Esophagus (tissue), 2 donors: ENCODE measurements around the gene GTPBP3. TPM values are rescaled to one million over a fixed set of nuclear protein-coding genes. Genes with fewer than 3 reads are reported as not detected.

Experiments used
- H3K27ac ChIP-seq, 2 donors: one replicate each; pipeline ENCODE4 v1.5.1; 2013; ENCODE audit warnings: low read depth in 2 of 2, mild to moderate bottlenecking in 2 of 2, inconsistent platforms in 1 of 2, low read length in 1 of 2, moderate library complexity in 1 of 2
- H3K27me3 ChIP-seq, 2 donors: one replicate each; pipeline ENCODE4 v1.6.1; 2013; ENCODE audit warnings: low read length in 2 of 2, control low read depth in 1 of 2, mild to moderate bottlenecking in 1 of 2; ENCODE audit not compliant: insufficient read depth in 2 of 2, control insufficient read depth in 1 of 2
- H3K36me3 ChIP-seq, 2 donors: one replicate each; pipeline ENCODE4 v1.6.1; 2013; ENCODE audit warnings: low read length in 1 of 2; ENCODE audit not compliant: control insufficient read depth in 2 of 2, insufficient read depth in 2 of 2
- H3K4me1 ChIP-seq, 2 donors: one replicate each; pipeline ENCODE4 v1.6.1; 2013; ENCODE audit warnings: low read length in 1 of 2; ENCODE audit not compliant: control insufficient read depth in 2 of 2, insufficient read depth in 2 of 2
- H3K4me3 ChIP-seq, 2 donors: one replicate each; pipeline ENCODE4 v1.5.1; 2013; ENCODE audit warnings: low read length in 2 of 2, mild to moderate bottlenecking in 2 of 2, low read depth in 1 of 2, moderate library complexity in 1 of 2
- H3K9me3 ChIP-seq, 2 donors: one replicate each; pipeline ENCODE4 v1.6.1; 2013; ENCODE audit warnings: mild to moderate bottlenecking in 2 of 2, low read depth in 1 of 2, low read length in 1 of 2, moderate library complexity in 1 of 2; ENCODE audit not compliant: control insufficient read depth in 2 of 2, insufficient read depth in 1 of 2
- WGBS, 2 donors: extraction: QIAGEN DNeasy Blood & Tissue Kit; methylation state at CpG; one replicate each; pipeline ENCODE4 v1.1.7; 2013; 5-methylcytosine and 5-hydroxymethylcytosine counted together
- polyA plus RNA-seq, 2 donors: library from polyadenylated mRNA; stranded (reverse); fragments of 200-250 nt; gene quantifications; one replicate each; pipeline ENCODE4 v1.2.3, GENCODE V29; 2013
- donor health status: healthy with polysubstance abuse.
- donor health status: Bipolar disorder and iron deficiency.

Gene GTPBP3
- polyA plus RNA-seq, 2 donors, result 13.5 to 20.2 TPM

- 87 to 91% methylated on average over 27 of the region's 27 CpGs for WGBS, 2 donors
- Histone ChIP-seq H3K27ac (no peak overlapping the region), H3K4me3 (no peak overlapping the region), H3K36me3 (peaks cover 0 to 17% of the 10 kb centered on the region in 2 donors), H3K27me3 (peaks cover 0 to 4% of the 10 kb centered on the region in 2 donors), H3K4me1 (peaks cover 5 to 11% of the 10 kb centered on the region in 2 donors), H3K9me3 (peaks cover 0 to 4% of the 10 kb centered on the region in 2 donors)
Observed at GRCh38 chr19:17327068-17327653, 10.2 kb upstream of the GTPBP3 start.

GRCh38 chr19:17327654-17328516 is 9.5 kb upstream of the GTPBP3 start:
- H3K36me3 ChIP-seq, result peaks cover 0 to 22% of the 10 kb centered on the region in 2 donors
- peaks cover 0 to 9% of the 10 kb centered on the region in 2 donors for H3K9me3 ChIP-seq
- H3K27ac ChIP-seq, result peak overlapping the region; percentile 64 to 76
- peak overlapping the region; percentile 32 to 39 for H3K4me3 ChIP-seq
- peaks cover 5 to 14% of the 10 kb centered on the region in 2 donors for H3K4me1 ChIP-seq
- peaks cover 0 to 4% of the 10 kb centered on the region in 2 donors for H3K27me3 ChIP-seq
- 23 to 28% methylated on average over 57 to 64 of the region's 64 CpGs for WGBS, 2 donors

- Histone ChIP-seq H3K27me3 (peaks cover 0 to 4% of the 10 kb centered on the region in 2 donors), H3K4me1 (peaks cover 8 to 19% of the 10 kb centered on the region in 2 donors), H3K4me3 (peak overlapping the region; percentile 32 to 39), H3K36me3 (peaks cover 0 to 28% of the 10 kb centered on the region in 2 donors), H3K27ac (peak overlapping the region; percentile 64 to 76), H3K9me3 (peaks cover 0 to 12% of the 10 kb centered on the region in 2 donors)
- whole genome bisulfite sequencing, 2 donors, result 8 to 11% methylated on average over 68 to 94 of the region's 94 CpGs
Observed at GRCh38 chr19:17328517-17329365, 8.6 kb upstream of the GTPBP3 start.

- Histone ChIP-seq H3K27me3 (peaks cover 0 to 4% of the 10 kb centered on the region in 2 donors), H3K36me3 (peaks cover 0 to 28% of the 10 kb centered on the region in 2 donors), H3K4me3 (peak overlapping the region; percentile 0 to 31), H3K4me1 (peaks cover 10 to 25% of the 10 kb centered on the region in 2 donors), H3K9me3 (peaks cover 0 to 12% of the 10 kb centered on the region in 2 donors), H3K27ac (no peak overlapping the region)
- WGBS, 2 donors, result 51% methylated on average over 45 to 51 of the region's 51 CpGs
Observed at GRCh38 chr19:17329366-17330261, 7.7 kb upstream of the GTPBP3 start.

- 84 to 91% methylated on average over 21 to 24 of the region's 24 CpGs for WGBS, 2 donors
- H3K27ac ChIP-seq, result no peak overlapping the region
- peaks cover 0 to 4% of the 10 kb centered on the region in 2 donors for H3K27me3 ChIP-seq
- H3K36me3 ChIP-seq, result peaks cover 0 to 21% of the 10 kb centered on the region in 2 donors
- no peak overlapping the region for H3K4me3 ChIP-seq
- peaks cover 10 to 27% of the 10 kb centered on the region in 2 donors for H3K4me1 ChIP-seq
- H3K9me3 ChIP-seq, result peaks cover 0 to 12% of the 10 kb centered on the region in 2 donors
Observed at GRCh38 chr19:17330262-17331044, 6.9 kb upstream of the GTPBP3 start.

- WGBS, 2 donors, result 71 to 75% methylated on average over 13 of the region's 13 CpGs
- Histone ChIP-seq H3K27ac (no peak overlapping the region), H3K36me3 (peaks cover 0 to 21% of the 10 kb centered on the region in 2 donors), H3K27me3 (peaks cover 0 to 4% of the 10 kb centered on the region in 2 donors), H3K4me1 (peaks cover 10 to 27% of the 10 kb centered on the region in 2 donors), H3K9me3 (peaks cover 0 to 12% of the 10 kb centered on the region in 2 donors), H3K4me3 (no peak overlapping the region)
Observed at GRCh38 chr19:17331045-17331558, 6.3 kb upstream of the GTPBP3 start.

- H3K4me3 ChIP-seq, result no peak overlapping the region
- peaks cover 0 to 12% of the 10 kb centered on the region in 2 donors for H3K9me3 ChIP-seq
- peaks cover 10 to 27% of the 10 kb centered on the region in 2 donors for H3K4me1 ChIP-seq
- H3K36me3 ChIP-seq, result peaks cover 0 to 21% of the 10 kb centered on the region in 2 donors
- no peak overlapping the region for H3K27ac ChIP-seq
- peaks cover 0 to 4% of the 10 kb centered on the region in 2 donors for H3K27me3 ChIP-seq
- 92 to 93% methylated on average over 8 of the region's 8 CpGs for WGBS, 2 donors
Observed at GRCh38 chr19:17332360-17332676, 5.0 kb upstream of the GTPBP3 start.
